ENCODE results near the gene NDUFV1. TPM values are rescaled to one million over a fixed set of nuclear protein-coding genes. Genes with fewer than 3 reads are reported as not detected.
"Not testable (repeated sequence)": the region's sequence is repeated elsewhere in the genome, so short reads cannot be mapped to it uniquely, and the experiment has no call there.

The NDUFV1 gene
- polyA plus RNA-seq, 3 donors = 165 to 248 (median 201) TPM

DNA sequence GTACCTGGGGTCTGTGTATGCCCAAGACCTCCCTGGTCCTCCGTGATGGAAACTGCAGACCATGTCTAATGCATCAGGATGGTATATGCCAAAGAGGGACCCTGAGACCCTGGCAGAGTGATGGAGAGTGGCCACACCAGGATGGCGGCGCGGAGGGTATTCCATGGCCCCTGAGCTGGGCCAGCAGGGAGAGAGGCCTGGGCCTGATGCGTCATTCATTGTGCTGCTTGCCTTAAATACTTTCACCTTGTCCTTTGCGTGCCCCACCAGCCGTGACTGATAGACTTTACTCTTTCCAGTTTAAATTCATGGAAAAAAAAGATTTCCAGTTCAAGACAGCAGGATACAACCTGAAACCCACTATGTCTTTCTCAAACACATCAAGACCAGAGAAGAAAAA, 5.6 kb upstream of the NDUFV1 start:
- no peak for DNase-seq (ENCODE audit: extremely low read depth in 1 of 11, low read depth in 9 of 11, low spot score in 4 of 11)

DNA sequence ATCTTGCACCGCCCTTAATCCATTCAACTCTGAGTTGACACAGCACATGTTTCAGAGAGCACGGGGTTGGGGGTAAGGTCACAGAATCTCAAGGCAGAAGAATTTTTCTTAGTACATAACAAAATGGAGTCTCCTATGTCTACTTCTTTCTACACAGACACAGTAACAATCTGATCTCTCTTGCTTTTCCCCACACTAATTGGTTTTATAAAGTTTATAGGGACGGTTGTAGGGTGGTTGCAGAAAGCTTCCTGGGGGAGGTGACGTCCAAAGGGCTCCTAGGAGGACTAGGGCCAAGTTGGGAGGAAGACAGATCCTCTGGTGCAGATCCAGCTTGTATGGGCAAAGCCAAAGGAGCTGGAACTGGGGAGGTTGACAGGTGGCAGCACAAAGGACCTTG, 2.6 kb upstream of the NDUFV1 start:
- not testable (repeated sequence) for DNase-seq (ENCODE audit: extremely low read depth in 1 of 11, low read depth in 9 of 11, low spot score in 4 of 11)

DNA sequence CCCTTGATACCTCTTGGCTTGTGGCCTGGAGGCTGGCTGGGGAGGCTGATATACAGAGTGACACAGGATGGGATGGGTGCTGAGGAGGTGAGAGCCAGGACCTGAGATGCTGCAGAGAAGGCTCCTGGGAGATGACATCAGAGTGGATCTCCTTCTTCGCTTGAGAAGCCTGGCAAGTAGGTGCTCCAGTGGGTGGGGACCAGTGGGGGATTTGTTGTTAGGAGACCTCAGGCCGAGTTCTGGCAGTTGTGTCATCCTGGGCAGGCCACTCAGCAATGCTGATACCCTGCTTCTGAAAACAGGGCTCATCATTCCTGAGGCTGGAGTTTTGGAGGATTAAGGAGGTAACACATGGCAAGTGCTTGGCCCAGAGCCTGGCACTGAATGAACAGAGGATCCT, 1.9 kb upstream of the NDUFV1 start:
- DNase-seq (ENCODE audit: extremely low read depth in 1 of 11, low read depth in 9 of 11, low spot score in 4 of 11) = no peak

DNA sequence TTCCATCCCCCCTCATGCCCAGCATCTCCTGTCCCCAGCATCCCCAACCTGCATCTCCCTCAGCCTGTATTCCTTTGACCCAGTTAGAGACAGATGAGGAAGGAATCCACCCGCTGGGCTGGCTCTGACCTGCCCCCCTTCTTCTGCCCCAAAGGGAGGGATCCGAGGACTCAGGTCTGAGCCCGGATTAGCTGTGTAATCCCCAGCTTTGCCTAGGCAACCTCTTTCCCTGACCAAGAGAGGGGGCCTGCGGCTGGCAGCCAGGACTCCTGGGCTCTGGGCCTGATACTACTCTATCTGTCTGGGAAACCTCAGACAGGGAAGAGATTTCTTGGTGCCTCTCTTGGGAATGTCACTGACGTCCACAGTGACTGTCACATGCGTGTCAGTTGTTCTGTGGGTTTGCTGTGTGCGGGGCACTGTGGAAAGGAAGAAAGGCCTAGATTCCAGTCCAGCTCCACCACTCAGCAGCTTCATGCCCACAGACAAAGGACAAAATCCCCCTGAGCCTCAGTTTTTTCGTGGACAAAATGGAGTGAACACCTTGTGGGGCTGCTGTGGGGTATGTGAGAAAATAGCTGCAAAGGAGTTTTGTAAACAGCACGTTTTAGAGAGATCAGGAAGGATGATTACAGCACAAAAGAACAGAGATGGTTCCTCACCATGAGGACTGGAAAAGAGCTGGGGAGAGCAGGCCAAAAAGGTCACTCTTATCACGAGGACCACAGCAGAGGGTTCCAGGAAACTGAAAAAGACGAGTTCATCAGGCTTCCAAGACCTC, 1.3 kb upstream of the NDUFV1 start:
- DNase-seq (ENCODE audit: extremely low read depth in 1 of 11, low read depth in 9 of 11, low spot score in 4 of 11) = no peak

DNA sequence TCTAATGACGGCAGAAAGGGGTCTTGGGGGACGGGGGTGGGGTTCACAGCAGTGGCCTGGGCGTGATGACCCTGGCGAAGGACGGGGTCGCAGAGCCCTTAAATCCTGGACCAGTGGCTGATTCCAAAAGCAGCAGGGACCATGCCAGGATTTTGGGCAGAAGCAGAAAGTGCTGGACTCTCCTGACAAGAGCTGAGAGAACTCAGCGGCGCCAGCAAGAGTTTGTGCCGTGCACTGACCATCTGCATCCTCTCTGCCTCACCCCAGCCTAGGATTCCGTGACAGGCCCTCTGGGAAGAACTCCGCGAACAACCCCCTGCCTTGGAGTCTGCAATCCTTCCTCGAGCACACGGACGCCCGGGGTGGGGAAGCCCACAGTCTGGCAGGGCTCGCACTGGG, 644 bp upstream of the NDUFV1 start:
- DNase-seq (ENCODE audit: extremely low read depth in 1 of 11, low read depth in 9 of 11, low spot score in 4 of 11) = no peak

DNA sequence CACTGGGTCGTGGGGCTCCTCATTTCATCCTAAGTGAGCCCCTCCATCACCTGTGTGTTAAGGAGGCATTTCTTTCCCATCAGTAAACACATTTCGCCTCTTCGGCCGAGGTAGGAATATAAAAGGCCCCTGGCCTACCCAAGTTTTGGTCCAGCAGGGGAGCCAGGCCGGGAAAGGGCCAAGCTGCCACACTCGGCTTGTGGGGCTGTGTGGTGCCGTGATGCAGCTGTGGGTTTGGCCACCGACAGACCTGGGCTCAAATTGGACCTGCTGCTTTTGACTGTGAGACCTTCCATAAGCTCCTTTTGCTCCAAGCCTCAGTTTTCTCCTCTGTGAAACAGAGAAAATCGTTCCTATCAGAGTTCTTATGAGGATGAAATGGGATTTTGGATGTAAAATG, 771 bp downstream of the NDUFV1 start:
- no peak for DNase-seq (ENCODE audit: extremely low read depth in 1 of 11, low read depth in 9 of 11, low spot score in 4 of 11)

DNA sequence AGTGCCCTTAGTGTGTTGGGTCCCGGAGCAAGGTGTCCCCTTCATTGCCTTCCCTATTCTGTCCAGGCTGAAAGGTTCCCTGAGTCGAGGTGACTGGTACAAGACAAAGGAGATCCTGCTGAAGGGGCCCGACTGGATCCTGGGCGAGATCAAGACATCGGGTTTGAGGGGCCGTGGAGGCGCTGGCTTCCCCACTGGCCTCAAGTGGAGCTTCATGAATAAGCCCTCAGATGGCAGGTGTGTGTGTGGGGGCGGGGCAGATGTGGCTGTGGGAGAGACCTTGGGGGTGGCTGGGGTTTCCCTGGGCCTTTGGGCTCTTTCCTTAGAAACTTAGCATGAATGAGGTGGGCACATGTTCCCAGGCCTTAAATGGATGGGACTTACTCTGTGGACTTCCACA, 1.8 kb downstream of the NDUFV1 start:
- DNase-seq (ENCODE audit: extremely low read depth in 1 of 11, low read depth in 9 of 11, low spot score in 4 of 11) = no peak

DNA sequence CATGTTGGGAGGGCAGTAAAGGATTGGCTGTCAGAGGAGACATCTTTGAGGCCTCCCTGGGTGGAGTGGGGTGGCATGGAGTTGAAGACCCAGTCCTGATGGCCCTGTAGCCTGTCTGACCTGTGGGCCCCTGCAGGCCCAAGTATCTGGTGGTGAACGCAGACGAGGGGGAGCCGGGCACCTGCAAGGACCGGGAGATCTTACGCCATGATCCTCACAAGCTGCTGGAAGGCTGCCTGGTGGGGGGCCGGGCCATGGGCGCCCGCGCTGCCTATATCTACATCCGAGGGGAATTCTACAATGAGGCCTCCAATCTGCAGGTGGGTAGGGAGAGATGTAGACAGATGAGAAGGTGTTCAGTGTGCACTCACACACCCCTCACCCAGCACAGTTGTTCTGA, 2.6 kb downstream of the NDUFV1 start:
- no peak for DNase-seq (ENCODE audit: extremely low read depth in 1 of 11, low read depth in 9 of 11, low spot score in 4 of 11)

DNA sequence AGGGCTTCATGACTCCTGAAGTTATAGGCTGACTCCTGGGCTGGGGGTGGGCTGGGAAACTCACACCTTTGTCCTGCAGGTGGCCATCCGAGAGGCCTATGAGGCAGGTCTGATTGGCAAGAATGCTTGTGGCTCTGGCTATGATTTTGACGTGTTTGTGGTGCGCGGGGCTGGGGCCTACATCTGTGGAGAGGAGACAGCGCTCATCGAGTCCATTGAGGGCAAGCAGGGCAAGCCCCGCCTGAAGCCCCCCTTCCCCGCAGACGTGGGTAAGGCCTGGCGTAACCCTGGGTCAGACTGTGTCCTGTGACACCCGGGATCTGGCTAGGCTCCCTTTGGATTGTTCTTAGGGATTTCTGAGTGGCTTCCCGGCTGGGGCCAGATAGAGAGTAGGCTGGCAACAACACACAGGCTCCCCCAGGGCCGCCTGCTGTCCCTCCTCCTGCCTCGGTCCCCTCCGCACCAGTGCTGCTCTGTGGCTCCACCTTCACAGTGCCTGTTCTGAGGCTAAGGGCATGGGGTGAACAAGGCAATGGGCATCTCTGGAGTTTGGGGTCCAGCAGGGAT, 3.6 kb downstream of the NDUFV1 start:
- no peak for DNase-seq (ENCODE audit: extremely low read depth in 1 of 11, low read depth in 9 of 11, low spot score in 4 of 11)

DNA sequence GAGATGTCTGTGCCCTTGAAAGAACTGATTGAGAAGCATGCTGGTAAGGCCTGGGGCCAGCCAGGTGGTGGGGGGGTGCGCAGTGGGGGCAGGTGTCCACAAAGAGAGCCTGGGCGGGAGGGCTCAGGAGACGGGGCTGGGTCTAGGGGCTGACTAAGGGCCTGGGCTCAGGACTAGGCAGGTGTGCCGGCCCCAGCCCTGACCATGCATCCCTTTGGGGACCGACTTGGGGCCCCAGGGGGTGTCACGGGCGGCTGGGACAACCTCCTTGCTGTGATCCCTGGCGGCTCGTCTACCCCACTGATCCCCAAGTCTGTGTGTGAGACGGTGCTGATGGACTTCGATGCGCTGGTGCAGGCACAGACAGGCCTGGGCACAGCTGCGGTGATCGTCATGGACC, 4.4 kb downstream of the NDUFV1 start:
- DNase-seq (ENCODE audit: extremely low read depth in 1 of 11, low read depth in 9 of 11, low spot score in 4 of 11) = no peak

DNA sequence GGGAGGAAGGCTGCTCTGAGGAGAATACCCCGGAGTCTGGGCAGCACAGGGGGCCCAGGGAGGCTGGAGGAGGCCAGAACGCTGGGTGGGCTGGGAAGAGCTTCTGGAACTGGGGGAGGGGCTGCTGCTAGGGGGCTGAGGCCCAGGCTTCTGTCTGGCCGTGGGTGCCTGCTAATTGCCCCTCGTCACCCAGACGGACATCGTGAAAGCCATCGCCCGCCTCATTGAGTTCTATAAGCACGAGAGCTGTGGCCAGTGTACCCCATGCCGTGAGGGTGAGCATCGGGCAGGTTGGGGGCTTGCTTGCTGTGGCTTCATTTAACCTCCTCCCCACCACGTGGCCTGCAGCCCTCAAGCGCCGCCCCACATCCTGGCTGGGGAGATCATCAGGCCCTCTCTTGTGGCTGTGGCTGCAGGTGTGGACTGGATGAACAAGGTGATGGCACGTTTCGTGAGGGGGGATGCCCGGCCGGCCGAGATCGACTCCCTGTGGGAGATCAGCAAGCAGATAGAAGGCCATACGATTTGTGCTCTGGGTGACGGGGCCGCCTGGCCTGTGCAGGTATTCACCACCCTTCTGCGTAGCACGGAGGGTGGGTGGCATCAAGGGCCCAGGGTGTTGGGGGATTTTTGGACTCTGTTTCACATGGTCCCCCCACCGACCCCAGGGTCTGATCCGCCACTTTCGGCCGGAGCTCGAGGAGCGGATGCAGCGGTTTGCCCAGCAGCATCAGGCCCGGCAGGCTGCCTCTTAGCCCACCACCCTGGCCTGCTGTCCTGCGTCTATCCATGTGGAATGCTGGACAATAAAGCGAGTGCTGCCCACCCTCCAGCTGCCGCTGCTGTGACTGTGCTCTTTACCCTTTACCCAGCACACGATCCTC, 5.2 kb downstream of the NDUFV1 start:
- DNase-seq (ENCODE audit: extremely low read depth in 1 of 11, low read depth in 9 of 11, low spot score in 4 of 11) = no peak

DNA sequence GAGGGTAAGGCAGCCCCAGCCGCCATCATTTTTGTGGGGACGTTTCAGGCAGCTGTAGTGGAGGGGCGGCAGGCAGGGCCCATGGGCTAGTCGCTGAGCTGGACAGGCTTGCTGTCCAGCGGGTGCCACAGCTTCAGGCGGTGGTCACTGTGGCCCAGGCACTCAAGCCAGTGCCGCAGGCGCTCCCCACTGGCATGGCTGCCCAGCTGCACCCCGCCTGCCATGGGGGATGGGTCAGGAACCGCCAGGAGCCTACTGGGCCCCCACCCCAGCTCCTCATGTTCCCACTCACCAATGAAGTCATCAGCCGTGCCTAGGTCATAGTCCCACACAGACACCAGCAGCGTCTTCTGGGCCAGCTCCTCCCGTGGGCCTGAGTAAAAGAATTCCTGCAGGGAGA, 6.0 kb downstream of the NDUFV1 start:
- DNase-seq (ENCODE audit: extremely low read depth in 1 of 11, low read depth in 9 of 11, low spot score in 4 of 11) = no peak

DNA sequence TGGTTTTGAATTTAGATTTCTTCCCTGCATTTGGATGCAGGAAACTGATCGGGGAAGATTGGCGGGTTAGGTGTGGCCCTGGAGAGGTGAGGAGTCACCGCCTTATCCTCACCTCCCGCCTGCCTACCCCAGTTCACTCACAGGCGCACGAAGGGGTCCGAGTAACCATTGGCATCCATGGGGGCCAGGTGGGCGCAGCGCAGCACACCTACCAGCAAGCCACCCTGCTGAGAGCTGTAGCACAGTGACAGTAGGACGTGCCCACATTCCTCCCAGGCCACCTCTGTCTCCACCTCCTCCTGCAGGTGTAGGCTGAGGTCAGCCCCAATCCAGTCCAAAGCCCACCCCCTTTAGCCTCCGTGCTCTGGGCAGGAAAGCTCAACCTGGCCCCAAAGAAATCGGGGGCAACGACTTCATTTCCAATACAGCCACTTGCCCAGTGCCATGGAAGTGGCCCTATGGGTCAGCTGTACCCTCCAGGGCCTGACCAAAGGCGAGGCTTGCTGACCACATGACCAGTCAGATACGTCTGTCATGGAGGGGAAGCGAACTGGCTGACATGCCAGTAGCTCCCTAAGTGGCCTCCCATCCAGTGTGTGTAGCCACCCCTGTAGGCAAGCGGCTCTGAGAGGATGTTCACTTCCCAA, 6.7 kb downstream of the NDUFV1 start:
- no peak for DNase-seq (ENCODE audit: extremely low read depth in 1 of 11, low read depth in 9 of 11, low spot score in 4 of 11)

DNA sequence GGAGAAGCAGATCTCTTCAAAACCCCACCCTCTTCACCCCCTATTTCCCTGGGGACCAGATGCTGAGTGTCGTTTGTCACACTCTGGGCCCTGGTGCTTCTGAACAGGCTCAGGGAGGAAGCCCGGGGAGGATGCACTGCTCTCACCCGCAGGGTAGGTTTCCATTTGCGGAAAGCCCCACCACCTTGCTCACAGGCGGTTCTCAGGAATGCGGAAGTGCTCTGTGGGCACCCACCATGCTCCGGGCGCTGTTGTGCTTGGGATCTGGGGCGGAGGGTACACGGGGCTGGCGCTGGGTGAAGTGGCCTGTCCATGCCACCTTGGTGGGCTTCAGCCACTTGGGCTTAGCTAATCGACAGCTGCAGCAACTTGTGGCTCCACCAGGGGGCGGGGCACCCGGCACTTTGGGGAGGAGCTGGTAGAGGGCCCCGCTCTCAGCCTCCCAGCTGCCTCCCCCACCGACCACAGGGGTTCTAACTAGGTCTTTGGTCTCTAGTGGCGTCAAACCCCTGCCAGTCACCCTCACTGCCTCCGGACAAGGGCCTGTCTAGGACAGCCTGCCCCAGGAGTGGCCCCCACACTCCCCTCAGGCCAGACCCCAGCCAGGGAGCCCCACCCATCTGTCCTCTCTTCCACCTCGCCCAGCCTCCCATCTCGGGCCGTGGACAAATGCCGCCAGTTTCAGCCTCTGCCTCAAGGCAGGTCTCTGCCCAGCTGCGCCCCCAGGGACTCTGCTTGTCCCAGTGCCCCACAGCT, 7.4 kb downstream of the NDUFV1 start:
- DNase-seq (ENCODE audit: extremely low read depth in 1 of 11, low read depth in 9 of 11, low spot score in 4 of 11) = peak in 7 of 11 donors; percentile 18 to 56 (median 36)

DNA sequence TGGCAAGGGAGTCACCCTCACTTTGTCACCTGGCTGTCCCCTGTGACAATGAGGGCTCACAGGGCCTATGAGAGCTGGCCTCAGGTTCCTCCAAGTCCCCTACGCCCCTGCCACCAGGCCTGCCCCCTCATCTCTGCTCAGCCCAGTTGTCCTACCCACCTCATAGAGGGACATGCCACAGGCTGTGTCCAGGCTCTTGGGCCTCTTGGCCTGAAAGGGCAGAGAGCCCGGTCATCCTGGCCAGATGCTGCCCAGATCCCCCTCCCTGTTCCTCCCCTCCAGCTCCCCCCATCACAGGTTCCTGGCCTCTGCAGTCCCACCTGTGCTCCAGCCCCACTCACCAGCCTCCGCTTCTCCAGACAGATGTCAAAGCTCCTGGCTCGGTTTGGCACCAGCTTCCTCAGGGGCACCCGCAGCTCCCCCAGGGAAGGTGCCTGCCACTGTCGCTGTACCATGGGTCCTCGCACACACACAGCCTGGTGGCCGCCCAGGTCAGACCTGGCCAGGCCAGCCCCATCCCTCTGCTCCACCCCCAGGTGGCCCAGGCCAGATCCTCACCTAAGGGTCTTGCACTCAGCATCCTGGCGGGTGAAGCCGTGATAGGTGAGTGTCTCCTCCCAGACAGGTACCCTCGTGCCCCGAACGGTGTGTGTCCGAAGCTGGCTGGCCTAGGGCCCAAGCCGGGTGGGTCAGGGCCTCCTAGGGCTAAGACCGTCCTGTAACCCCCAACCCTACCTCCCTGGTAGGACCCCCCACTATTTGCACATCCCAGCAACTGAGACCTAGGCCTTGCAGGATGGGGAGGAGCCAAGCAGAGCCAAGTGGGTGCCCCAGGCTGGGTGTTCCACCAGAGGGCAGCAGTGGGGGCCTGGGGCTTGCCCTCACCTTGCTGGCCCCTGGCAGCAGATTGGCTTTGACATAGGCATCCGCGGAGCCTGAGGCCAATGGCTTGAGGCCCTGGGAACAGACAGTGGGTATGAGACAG, 8.3 kb downstream of the NDUFV1 start:
- no peak for DNase-seq (ENCODE audit: extremely low read depth in 1 of 11, low read depth in 9 of 11, low spot score in 4 of 11)

DNA sequence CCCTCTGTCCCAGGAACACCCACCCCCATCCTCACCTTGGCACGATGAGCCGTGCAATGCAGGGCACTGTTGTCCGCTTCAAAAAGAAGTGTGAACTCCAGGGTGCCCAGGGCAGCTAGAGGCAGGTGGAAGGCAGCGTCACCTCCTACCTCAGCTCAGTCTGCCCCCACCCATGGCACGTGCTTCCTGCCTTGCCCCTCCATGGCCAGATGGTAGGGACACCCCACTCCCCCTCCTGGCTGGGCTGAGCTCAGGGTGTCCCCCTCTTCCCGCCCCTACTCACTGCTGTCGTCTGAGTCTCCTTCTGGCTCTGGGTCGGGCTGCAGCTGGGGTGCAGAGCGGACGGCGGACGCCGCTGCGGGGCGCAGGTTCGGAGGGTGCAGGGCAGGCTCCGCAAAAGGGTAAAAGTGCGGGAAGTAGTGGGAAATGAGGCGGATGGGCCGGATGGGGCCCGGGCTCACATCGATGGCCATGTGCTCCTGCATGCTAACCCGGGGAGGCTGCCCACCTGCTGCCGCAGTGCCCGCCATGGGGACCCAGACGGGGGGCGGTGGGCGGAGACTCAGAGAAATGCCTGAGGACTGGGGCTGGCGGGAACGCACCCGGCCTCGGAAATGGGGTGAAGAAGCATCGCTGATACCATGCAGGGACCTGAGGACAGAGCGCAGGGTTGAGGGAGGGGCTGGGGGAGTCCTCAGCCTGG, 9.1 kb downstream of the NDUFV1 start:
- no peak for DNase-seq (ENCODE audit: extremely low read depth in 1 of 11, low read depth in 9 of 11, low spot score in 4 of 11)
